Ascending aorta (tissue), 2 donors: ENCODE results near the gene BICDL1. TPM values are rescaled to one million over a fixed set of nuclear protein-coding genes. Genes with fewer than 3 reads are reported as not detected.

ENCODE experiments used
- DNase-seq, 2 donors: peaks; one replicate each; pipeline ENCODE4 v3.0.0-alpha.2; 2019; ENCODE audit warnings: low spot score in 2 of 2
- H3K27ac ChIP-seq, 2 donors: fragments of 200-600 bp; sonication (generic); one replicate each; pipeline ENCODE4 v1.5.1; 2016 to 2017; ENCODE audit warnings: mild to moderate bottlenecking in 1 of 2
- H3K27me3 ChIP-seq: fragments of 200-600 bp; sonication (generic); one replicate; pipeline ENCODE4 v1.5.1; 2017
- H3K36me3 ChIP-seq, 2 donors: fragments of 200-600 bp; sonication (generic); one replicate each; pipeline ENCODE4 v1.5.1; 2016
- H3K4me1 ChIP-seq, 2 donors: fragments of 200-600 bp; sonication (generic); one replicate each; pipeline ENCODE4 v1.5.1; 2016 to 2017; ENCODE audit warnings: mild to moderate bottlenecking in 1 of 2
- H3K4me3 ChIP-seq, 2 donors: fragments of 200-600 bp; sonication (generic); one replicate each; pipeline ENCODE4 v1.5.1; 2016 to 2017; ENCODE audit warnings: mild to moderate bottlenecking in 1 of 2
- H3K9me3 ChIP-seq, 2 donors: fragments of 200-600 bp; sonication (generic); one replicate each; pipeline ENCODE4 v1.5.1; 2016
- CTCF ChIP-seq, 3 experiments: fragments of 200-600 bp in 2 of 3; fragments of 450-650 bp in 1 of 3; sonication (generic) in 2 of 3; IDR thresholded peaks; one replicate each; pipeline ENCODE4 v1.5.1; 2016 to 2019; ENCODE audit warnings: antibody characterized with exemption in 3 of 3, mild to moderate bottlenecking in 1 of 3, moderate library complexity in 1 of 3
- intact Hi-C: fragments of 100-400 bp; cut with DNase I; formaldehyde crosslinking; loops from one replicate; pipeline ENCODE4 v1.15.1; 2023
- total RNA-seq: library from RNA; depleted of rRNA; stranded (reverse); fragments of >200 nt; gene quantifications from one replicate; pipeline ENCODE4 v1.1.0, GENCODE V29; 2016

The BICDL1 gene
- total RNA-seq, 1 donor from 2014 or later = not detected

GRCh38 chr12:120019197-120019596 is 30.2 kb downstream of the BICDL1 start:
- intact Hi-C loops = no loop called here
- Histone ChIP-seq H3K27ac (no peak overlapping the region), H3K4me1 (no peaks in the 10 kb centered on the region), H3K4me3 (no peak overlapping the region), H3K36me3 (no peaks in the 10 kb centered on the region), H3K9me3 (no peaks in the 10 kb centered on the region), H3K27me3 (no peaks in the 10 kb centered on the region)
- TF ChIP-seq CTCF (IDR thresholded peaks at IDR 0.05) = no peak
- DNase-seq = no peak

- Histone ChIP-seq H3K9me3 (peaks cover 0 to 5% of the 10 kb centered on the region in 2 donors), H3K4me3 (no peak overlapping the region), H3K27me3 (no peaks in the 10 kb centered on the region), H3K4me1 (no peaks in the 10 kb centered on the region), H3K36me3 (no peaks in the 10 kb centered on the region), H3K27ac (no peak overlapping the region)
- intact Hi-C loops = no loop called here
- no peak for DNase-seq
- TF ChIP-seq CTCF (IDR thresholded peaks at IDR 0.05) = no peak
Observed at GRCh38 chr12:120019938-120020337, 30.9 kb downstream of the BICDL1 start.

GRCh38 chr12:120024193-120024592 is 35.2 kb downstream of the BICDL1 start:
- DNase-seq = no peak
- Histone ChIP-seq H3K4me3 (no peak overlapping the region), H3K36me3 (no peaks in the 10 kb centered on the region), H3K9me3 (peaks cover 0 to 5% of the 10 kb centered on the region in 2 donors), H3K27me3 (no peaks in the 10 kb centered on the region), H3K4me1 (no peaks in the 10 kb centered on the region), H3K27ac (no peak overlapping the region)
- no peak for TF ChIP-seq CTCF (IDR thresholded peaks at IDR 0.05)
- intact Hi-C loops = no loop called here

GRCh38 chr12:120025640-120026039 is 36.6 kb downstream of the BICDL1 start:
- no peak for DNase-seq

GRCh38 chr12:120032242-120032641 is 43.2 kb downstream of the BICDL1 start:
- H3K27me3 ChIP-seq = no peaks in the 10 kb centered on the region
- no peaks in the 10 kb centered on the region for H3K36me3 ChIP-seq
- no peak overlapping the region for H3K4me3 ChIP-seq
- no peak overlapping the region for H3K27ac ChIP-seq
- DNase-seq = no peak
- no peaks in the 10 kb centered on the region for H3K9me3 ChIP-seq
- H3K4me1 ChIP-seq = no peaks in the 10 kb centered on the region
- intact Hi-C loops = no loop called here
- no peak for TF ChIP-seq CTCF (IDR thresholded peaks at IDR 0.05)

More at GRCh38 chr12:120025640-120026039, 36.6 kb downstream of the BICDL1 start:
- no peak for TF ChIP-seq CTCF (IDR thresholded peaks at IDR 0.05)
- H3K36me3 ChIP-seq = no peaks in the 10 kb centered on the region
- H3K9me3 ChIP-seq = peaks cover 0 to 5% of the 10 kb centered on the region in 2 donors
- H3K4me1 ChIP-seq = no peaks in the 10 kb centered on the region
- intact Hi-C loops = no loop called here
- H3K27me3 ChIP-seq = no peaks in the 10 kb centered on the region
- no peak overlapping the region for H3K4me3 ChIP-seq
- no peak overlapping the region for H3K27ac ChIP-seq

- TF ChIP-seq CTCF (IDR thresholded peaks at IDR 0.05) = no peak
- Histone ChIP-seq H3K36me3 (no peaks in the 10 kb centered on the region), H3K27me3 (no peaks in the 10 kb centered on the region), H3K4me1 (no peaks in the 10 kb centered on the region), H3K9me3 (no peaks in the 10 kb centered on the region), H3K4me3 (no peak overlapping the region), H3K27ac (no peak overlapping the region)
- intact Hi-C loops = no loop called here
- no peak for DNase-seq
Observed at GRCh38 chr12:120037851-120038250, 48.8 kb downstream of the BICDL1 start.
